Measurements from ENCODE around the gene DGKB.

GRCh38 chr7:14666913-14667312, 235.6 kb downstream of the DGKB start:
- TF ChIP-seq CTCF (IDR thresholded peaks at IDR 0.05) (no peak), POLR2AphosphoS5 (IDR thresholded peaks at IDR 0.05; ENCODE audit: low read depth, low read length) (no peak)
